Duodenal mucosa (tissue), 2 donors: ENCODE results near the gene SIT1.

Source experiments
- H3K27ac ChIP-seq: one replicate; pipeline ENCODE4 v1.7.0; 2013; ENCODE audit warnings: low read depth, low read length
- H3K27me3 ChIP-seq, 2 donors: one replicate each; pipeline ENCODE4 v1.7.0; 2013; ENCODE audit warnings: low read length in 2 of 2, control low read depth in 1 of 2; ENCODE audit not compliant: insufficient read depth in 2 of 2, control insufficient read depth in 1 of 2
- H3K36me3 ChIP-seq, 2 donors: one replicate each; pipeline ENCODE4 v1.7.0; 2013; ENCODE audit warnings: low read length in 2 of 2, control low read depth in 1 of 2; ENCODE audit not compliant: insufficient read depth in 2 of 2, control insufficient read depth in 1 of 2
- H3K4me1 ChIP-seq, 2 donors: one replicate each; pipeline ENCODE4 v1.7.0; 2013; ENCODE audit warnings: low read length in 2 of 2, control low read depth in 1 of 2; ENCODE audit not compliant: insufficient read depth in 2 of 2, control insufficient read depth in 1 of 2
- H3K4me3 ChIP-seq, 2 donors: one replicate each; pipeline ENCODE4 v1.7.0; 2013; ENCODE audit warnings: low read length in 2 of 2, low read depth in 1 of 2
- H3K9ac ChIP-seq, 2 donors: one replicate each; pipeline ENCODE4 v1.7.0; 2013; ENCODE audit warnings: low read length in 2 of 2, low read depth in 1 of 2
- H3K9me3 ChIP-seq, 2 donors: one replicate each; pipeline ENCODE4 v1.7.0; 2013; ENCODE audit warnings: low read length in 2 of 2, control low read depth in 1 of 2; ENCODE audit not compliant: control insufficient read depth in 1 of 2

SIT1 gene

GRCh38 chr9:35650341-35651158, at the start of gene SIT1:
SIT1 (minus strand) TSS chr9:35650931; CDS start chr9:35650853, 78 bp downstream.
- Histone ChIP-seq H3K9me3 (no peaks in the 10 kb centered on the region), H3K4me3 (peak within 1 kb of the TSS; percentile 50 to 55), H3K9ac (peak within 1 kb of the TSS in 1 of 2 donors; percentile 52), H3K36me3 (no peaks in the 10 kb centered on the region), H3K4me1 (peaks cover 7 to 13% of the 10 kb centered on the region in 2 donors), H3K27ac (no peak within 1 kb of the TSS), H3K27me3 (no peaks in the 10 kb centered on the region)

- Histone ChIP-seq H3K27me3 (no peaks in the 10 kb centered on the region), H3K4me1 (peaks cover 12 to 16% of the 10 kb centered on the region in 2 donors), H3K9ac (no peak overlapping the region), H3K4me3 (no peak overlapping the region), H3K36me3 (peaks cover 79 to 90% of the 10 kb centered on the region in 2 donors), H3K27ac (no peak overlapping the region), H3K9me3 (no peaks in the 10 kb centered on the region)
Observed at GRCh38 chr9:35700031-35700430, 49.3 kb upstream of the SIT1 start.

GRCh38 chr9:35698231-35698630, 47.5 kb upstream of the SIT1 start:
- H3K9me3 ChIP-seq: no peaks in the 10 kb centered on the region
- H3K27ac ChIP-seq: no peak overlapping the region
- no peaks in the 10 kb centered on the region for H3K27me3 ChIP-seq
- H3K9ac ChIP-seq: no peak overlapping the region
- peaks cover 12 to 16% of the 10 kb centered on the region in 2 donors for H3K4me1 ChIP-seq
- H3K36me3 ChIP-seq: peaks cover 61 to 72% of the 10 kb centered on the region in 2 donors
- H3K4me3 ChIP-seq: no peak overlapping the region

- no peak overlapping the region for H3K27ac ChIP-seq
- H3K9me3 ChIP-seq: no peaks in the 10 kb centered on the region
- peaks cover 12 to 16% of the 10 kb centered on the region in 2 donors for H3K4me1 ChIP-seq
- peaks cover 55 to 65% of the 10 kb centered on the region in 2 donors for H3K36me3 ChIP-seq
- H3K27me3 ChIP-seq: no peaks in the 10 kb centered on the region
- H3K4me3 ChIP-seq: no peak overlapping the region
- H3K9ac ChIP-seq: no peak overlapping the region
Observed at GRCh38 chr9:35697486-35697885, 46.8 kb upstream of the SIT1 start.

GRCh38 chr9:35696520-35697215, 45.9 kb upstream of the SIT1 start:
- Histone ChIP-seq H3K27me3 (no peaks in the 10 kb centered on the region), H3K27ac (no peak overlapping the region), H3K4me1 (peaks cover 12 to 16% of the 10 kb centered on the region in 2 donors), H3K36me3 (peaks cover 49 to 57% of the 10 kb centered on the region in 2 donors), H3K9ac (no peak overlapping the region), H3K9me3 (no peaks in the 10 kb centered on the region), H3K4me3 (no peak overlapping the region)

- H3K36me3 ChIP-seq: peaks cover 44 to 50% of the 10 kb centered on the region in 2 donors
- no peak overlapping the region for H3K27ac ChIP-seq
- H3K4me3 ChIP-seq: no peak overlapping the region
- H3K27me3 ChIP-seq: no peaks in the 10 kb centered on the region
- no peaks in the 10 kb centered on the region for H3K9me3 ChIP-seq
- peaks cover 15 to 16% of the 10 kb centered on the region in 2 donors for H3K4me1 ChIP-seq
- no peak overlapping the region for H3K9ac ChIP-seq
Observed at GRCh38 chr9:35695943-35696401, 45.2 kb upstream of the SIT1 start.

- Histone ChIP-seq H3K4me1 (peaks cover 29 to 34% of the 10 kb centered on the region in 2 donors), H3K9ac (no peak overlapping the region)
Observed at GRCh38 chr9:35691757-35692301, 41.1 kb upstream of the SIT1 start.

GRCh38 chr9:35691334-35691650, 40.6 kb upstream of the SIT1 start:
- Histone ChIP-seq H3K9me3 (no peaks in the 10 kb centered on the region), H3K36me3 (peaks cover 0 to 3% of the 10 kb centered on the region in 2 donors), H3K27ac (peak overlapping the region; percentile 43), H3K9ac (peak overlapping the region; percentile 67 to 74), H3K4me1 (peaks cover 23 to 30% of the 10 kb centered on the region in 2 donors), H3K4me3 (peak overlapping the region; percentile 69 to 75), H3K27me3 (no peaks in the 10 kb centered on the region)

More at GRCh38 chr9:35691757-35692301, 41.1 kb upstream of the SIT1 start:
- H3K27ac ChIP-seq: no peak overlapping the region
- H3K9me3 ChIP-seq: no peaks in the 10 kb centered on the region
- H3K36me3 ChIP-seq: peaks cover 3 to 9% of the 10 kb centered on the region in 2 donors
- H3K4me3 ChIP-seq: no peak overlapping the region
- no peaks in the 10 kb centered on the region for H3K27me3 ChIP-seq

- H3K4me3 ChIP-seq: peak overlapping the region; percentile 69 to 75
- peak overlapping the region; percentile 73 for H3K27ac ChIP-seq
- H3K36me3 ChIP-seq: no peaks in the 10 kb centered on the region
- no peaks in the 10 kb centered on the region for H3K9me3 ChIP-seq
- peak overlapping the region; percentile 69 to 74 for H3K9ac ChIP-seq
- peaks cover 18 to 25% of the 10 kb centered on the region in 2 donors for H3K4me1 ChIP-seq
- no peaks in the 10 kb centered on the region for H3K27me3 ChIP-seq
Observed at GRCh38 chr9:35690614-35691333, 40.0 kb upstream of the SIT1 start.
